C4-2B (cell line): ENCODE measurements around the gene OLFM4.

Experiments
- H3K27ac ChIP-seq: fragments of 450-650 bp; 2 replicates; pipeline ENCODE4 v1.5.1; 2017
- CTCF ChIP-seq: fragments of 450-650 bp; conservative IDR thresholded peaks from 2 replicates; pipeline ENCODE4 v1.5.1; 2017; ENCODE audit warnings: mild to moderate bottlenecking
- ZFX ChIP-seq: fragments of 450-650 bp; IDR thresholded peaks from 2 replicates; pipeline ENCODE4 v1.6.1; 2017

Gene OLFM4

GRCh38 chr13:53028063-53028462 is 550 bp upstream of the OLFM4 start:
- no peak for TF ChIP-seq CTCF
- no peak for TF ChIP-seq ZFX
- H3K27ac ChIP-seq, result no peak overlapping the region

GRCh38 chr13:53032849-53033248 is 4.2 kb downstream of the OLFM4 start:
- no peak overlapping the region for H3K27ac ChIP-seq
- no peak for TF ChIP-seq ZFX
- TF ChIP-seq CTCF, result no peak

GRCh38 chr13:53038993-53039392 is 10.4 kb downstream of the OLFM4 start:
- no peak overlapping the region for H3K27ac ChIP-seq
- TF ChIP-seq CTCF (no peak), ZFX (no peak)

GRCh38 chr13:53041968-53042516 is 13.4 kb downstream of the OLFM4 start:
- TF ChIP-seq ZFX (no peak), CTCF (no peak)
- no peak overlapping the region for H3K27ac ChIP-seq

GRCh38 chr13:53042877-53043276 is 14.3 kb downstream of the OLFM4 start:
- H3K27ac ChIP-seq, result no peak overlapping the region
- TF ChIP-seq ZFX (no peak), CTCF (no peak)

GRCh38 chr13:53043398-53043797 is 14.8 kb downstream of the OLFM4 start:
- no peak overlapping the region for H3K27ac ChIP-seq

GRCh38 chr13:53045189-53045588 is 16.6 kb downstream of the OLFM4 start:
- no peak overlapping the region for H3K27ac ChIP-seq
- TF ChIP-seq ZFX (no peak), CTCF (no peak)

More at GRCh38 chr13:53043398-53043797, 14.8 kb downstream of the OLFM4 start:
- TF ChIP-seq CTCF, result no peak
- no peak for TF ChIP-seq ZFX
